Breast epithelium (tissue), 4 donors: Measurements from ENCODE around the gene ZMIZ2. TPM values are rescaled to one million over a fixed set of nuclear protein-coding genes. Genes with fewer than 3 reads are reported as not detected.
"Not testable (repeated sequence)": the region's sequence is repeated elsewhere in the genome, so short reads cannot be mapped to it uniquely, and the experiment has no call there.

Experiments
- DNase-seq, 2 donors: peaks; one replicate each; pipeline ENCODE4 v3.0.0-alpha.2; 2019; ENCODE audit warnings: low spot score in 2 of 2
- H3K27ac ChIP-seq, 2 donors: fragments of 200-600 bp; sonication (generic) in 1 of 2; one replicate each; pipeline ENCODE4 v1.5.1; 2016 to 2019; ENCODE audit warnings: mild to moderate bottlenecking in 1 of 2
- H3K27me3 ChIP-seq, 2 donors: fragments of 200-600 bp; sonication (generic) in 1 of 2; one replicate each; pipeline versions ENCODE4 v1.5.1 to v1.6.0; 2017 to 2019; ENCODE audit warnings: control low read depth in 1 of 2, mild to moderate bottlenecking in 1 of 2
- H3K36me3 ChIP-seq: fragments of 200-600 bp; one replicate; pipeline ENCODE4 v1.5.1; 2019
- H3K4me1 ChIP-seq, 2 donors: fragments of 200-600 bp; sonication (generic); one replicate each; pipeline ENCODE4 v1.5.1; 2016 to 2019; ENCODE audit warnings: control low read depth in 1 of 2
- H3K4me3 ChIP-seq, 3 donors: fragments of 200-600 bp; sonication (generic); 1 replicate in 2 of 3; 2 replicates in 1 of 3; pipeline ENCODE4 v1.5.1; 2016 to 2019; ENCODE audit warnings: mild to moderate bottlenecking in 3 of 3, moderate library complexity in 2 of 3
- H3K9me3 ChIP-seq, 2 donors: fragments of 200-600 bp; sonication (generic) in 1 of 2; one replicate each; pipeline ENCODE4 v1.5.1; 2016 to 2019; ENCODE audit warnings: control low read depth in 1 of 2
- POLR2A ChIP-seq: fragments of 450-650 bp; IDR thresholded peaks from one replicate; pipeline ENCODE4 v1.6.1; 2016; ENCODE audit warnings: antibody characterized with exemption, mild to moderate bottlenecking, moderate library complexity
- POLR2AphosphoS5 ChIP-seq, 3 donors: sonication (generic); formaldehyde crosslinking; IDR thresholded peaks; one replicate each; pipeline ENCODE4 v1.6.1; 2017; ENCODE audit warnings: antibody characterized with exemption in 3 of 3
- intact Hi-C: fragments of 100-400 bp; cut with DNase I; formaldehyde crosslinking; loops from one replicate; pipeline ENCODE4 v1.15.1; 2023; ENCODE audit warnings: low total_unique reads
- total RNA-seq, 3 donors: library from RNA; depleted of rRNA; stranded (reverse); fragments of >200 nt; gene quantifications; one replicate each; pipeline ENCODE4 v1.1.0, GENCODE V29; 2016
- TF ChIP-seq, protein P1 (sequence below), 3 donors: fragments of 450-650 bp; IDR thresholded peaks; one replicate each; pipeline ENCODE4 v1.5.1; 2016 to 2017; ENCODE audit warnings: antibody characterized with exemption in 3 of 3, mild to moderate bottlenecking in 3 of 3, moderate library complexity in 3 of 3

The ZMIZ2 gene
- total RNA-seq, 3 donors from 2014 or later = 12.5 to 30.1 (median 23.6) TPM

- TF ChIP-seq, protein P1, sequence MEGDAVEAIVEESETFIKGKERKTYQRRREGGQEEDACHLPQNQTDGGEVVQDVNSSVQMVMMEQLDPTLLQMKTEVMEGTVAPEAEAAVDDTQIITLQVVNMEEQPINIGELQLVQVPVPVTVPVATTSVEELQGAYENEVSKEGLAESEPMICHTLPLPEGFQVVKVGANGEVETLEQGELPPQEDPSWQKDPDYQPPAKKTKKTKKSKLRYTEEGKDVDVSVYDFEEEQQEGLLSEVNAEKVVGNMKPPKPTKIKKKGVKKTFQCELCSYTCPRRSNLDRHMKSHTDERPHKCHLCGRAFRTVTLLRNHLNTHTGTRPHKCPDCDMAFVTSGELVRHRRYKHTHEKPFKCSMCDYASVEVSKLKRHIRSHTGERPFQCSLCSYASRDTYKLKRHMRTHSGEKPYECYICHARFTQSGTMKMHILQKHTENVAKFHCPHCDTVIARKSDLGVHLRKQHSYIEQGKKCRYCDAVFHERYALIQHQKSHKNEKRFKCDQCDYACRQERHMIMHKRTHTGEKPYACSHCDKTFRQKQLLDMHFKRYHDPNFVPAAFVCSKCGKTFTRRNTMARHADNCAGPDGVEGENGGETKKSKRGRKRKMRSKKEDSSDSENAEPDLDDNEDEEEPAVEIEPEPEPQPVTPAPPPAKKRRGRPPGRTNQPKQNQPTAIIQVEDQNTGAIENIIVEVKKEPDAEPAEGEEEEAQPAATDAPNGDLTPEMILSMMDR (IDR thresholded peaks at IDR 0.05) = no peak
- TF ChIP-seq POLR2A (no peak), POLR2AphosphoS5 (IDR thresholded peaks at IDR 0.05) (no peak)
- Histone ChIP-seq H3K4me3 (no peak overlapping the region), H3K27me3 (no peaks in the 10 kb centered on the region), H3K27ac (no peak overlapping the region), H3K36me3 (no peaks in the 10 kb centered on the region), H3K4me1 (no peaks in the 10 kb centered on the region), H3K9me3 (no peaks in the 10 kb centered on the region)
- DNase-seq = no peak
- intact Hi-C loops = no loop called here
These were observed 26.9 kb downstream of the ZMIZ2 start for GRCh38 chr7:44775383-44776107.

- DNase-seq = no peak
- TF ChIP-seq, protein P1 (IDR thresholded peaks at IDR 0.05) = no peak
- TF ChIP-seq POLR2A = no peak
- no peak for TF ChIP-seq POLR2AphosphoS5 (IDR thresholded peaks at IDR 0.05)
- Histone ChIP-seq H3K27me3 (no peaks in the 10 kb centered on the region), H3K27ac (no peak overlapping the region), H3K36me3 (no peaks in the 10 kb centered on the region), H3K4me1 (no peaks in the 10 kb centered on the region), H3K4me3 (no peak overlapping the region), H3K9me3 (no peaks in the 10 kb centered on the region)
- intact Hi-C loops = no loop called here
These were observed 27.6 kb downstream of the ZMIZ2 start for GRCh38 chr7:44776211-44776610.

GRCh38 chr7:44782460-44782859 is 33.8 kb downstream of the ZMIZ2 start:
- Histone ChIP-seq H3K4me3 (no peak overlapping the region), H3K4me1 (no peaks in the 10 kb centered on the region), H3K27me3 (no peaks in the 10 kb centered on the region), H3K36me3 (no peaks in the 10 kb centered on the region), H3K9me3 (peaks cover 3 to 4% of the 10 kb centered on the region in 2 donors), H3K27ac (no peak overlapping the region)
- intact Hi-C loops = no loop called here
- TF ChIP-seq POLR2A (no peak), POLR2AphosphoS5 (IDR thresholded peaks at IDR 0.05) (no peak)
- TF ChIP-seq, protein P1 (IDR thresholded peaks at IDR 0.05) = no peak
- DNase-seq = no peak

- Histone ChIP-seq H3K27me3 (no peaks in the 10 kb centered on the region), H3K9me3 (peaks cover 3 to 4% of the 10 kb centered on the region in 2 donors), H3K27ac (no peak overlapping the region), H3K4me3 (no peak overlapping the region), H3K36me3 (no peaks in the 10 kb centered on the region), H3K4me1 (no peaks in the 10 kb centered on the region)
- intact Hi-C loops = no loop called here
- no peak for DNase-seq
- TF ChIP-seq, protein P1 (IDR thresholded peaks at IDR 0.05) = no peak
- TF ChIP-seq POLR2AphosphoS5 (IDR thresholded peaks at IDR 0.05) = no peak
- TF ChIP-seq POLR2A = no peak
These were observed 34.8 kb downstream of the ZMIZ2 start for GRCh38 chr7:44783407-44783806.

DNA sequence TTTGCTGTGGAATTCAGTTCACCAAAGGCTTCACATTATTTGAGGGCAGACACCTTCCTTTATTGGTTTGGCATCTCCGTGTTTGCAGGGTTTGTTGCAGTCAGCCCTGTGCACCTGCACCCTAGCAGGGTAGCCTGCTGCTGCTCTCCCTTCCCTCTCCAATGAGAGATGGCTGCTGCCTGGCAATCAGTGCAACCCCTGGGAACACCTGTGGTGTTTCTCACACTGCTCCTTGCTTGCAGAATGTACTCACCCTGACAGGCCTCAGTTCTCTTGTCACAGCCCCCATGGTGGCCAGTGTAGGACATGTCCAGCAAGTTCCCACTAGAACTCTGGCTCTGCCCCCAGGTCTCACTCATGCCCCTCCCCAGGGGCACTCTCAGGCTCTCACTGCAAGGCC is 35.7 kb downstream of the ZMIZ2 start:
- H3K4me1 ChIP-seq = no peaks in the 10 kb centered on the region
- H3K9me3 ChIP-seq = peaks cover 3 to 4% of the 10 kb centered on the region in 2 donors
- intact Hi-C loops = no loop called here
- no peak overlapping the region for H3K4me3 ChIP-seq
- no peak for DNase-seq
- H3K27ac ChIP-seq = no peak overlapping the region
- H3K27me3 ChIP-seq = no peaks in the 10 kb centered on the region
- TF ChIP-seq POLR2A = no peak
- TF ChIP-seq, protein P1 (IDR thresholded peaks at IDR 0.05) = no peak
- TF ChIP-seq POLR2AphosphoS5 (IDR thresholded peaks at IDR 0.05) = no peak
- no peaks in the 10 kb centered on the region for H3K36me3 ChIP-seq

DNA sequence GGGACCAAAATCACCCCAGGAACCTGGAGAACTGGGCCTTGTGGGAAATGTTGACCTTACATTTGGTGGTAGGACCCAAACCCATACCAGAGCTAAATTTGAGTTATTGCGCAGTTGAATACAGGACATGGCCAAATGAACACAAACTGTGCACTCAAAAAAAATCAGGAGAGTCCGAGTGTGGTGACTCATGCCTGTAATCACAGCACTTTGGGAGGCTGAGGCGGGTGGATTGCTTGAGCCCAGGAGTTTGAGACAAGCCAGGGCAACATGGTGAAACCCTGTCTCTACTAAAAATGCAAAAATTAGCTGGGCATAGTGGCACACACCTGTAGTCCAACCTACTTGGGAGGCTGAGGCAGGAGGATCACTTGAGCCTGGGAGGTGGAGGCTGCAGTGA is 36.6 kb downstream of the ZMIZ2 start:
- H3K27ac ChIP-seq, intact Hi-C loops, H3K36me3 ChIP-seq, H3K9me3 ChIP-seq, H3K4me1 ChIP-seq, H3K4me3 ChIP-seq, H3K27me3 ChIP-seq, DNase-seq: not testable (repeated sequence)
